ENCODE results near the gene ARPC5.

DNA sequence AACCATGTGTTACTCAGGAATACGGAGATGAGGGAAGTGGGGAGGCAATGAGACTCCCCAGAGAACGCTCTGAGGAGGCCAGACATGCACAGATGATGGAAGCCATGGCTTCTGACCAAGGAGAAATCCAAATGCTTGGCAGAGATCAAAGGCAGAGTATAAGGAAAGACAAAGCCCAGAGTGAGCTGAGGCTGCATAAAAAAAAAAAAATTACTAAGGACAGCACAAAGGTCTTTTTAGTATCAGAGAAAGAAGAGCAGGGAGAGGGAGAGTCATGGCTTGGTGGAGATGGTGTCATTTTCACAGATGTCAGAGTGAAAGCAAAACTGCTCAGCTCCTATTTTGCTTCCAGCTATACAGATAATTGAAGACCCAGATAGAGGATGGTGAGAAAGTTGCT lies 37.2 kb downstream of the ARPC5 start:
- TF ChIP-seq POLR2A (IDR thresholded peaks at IDR 0.05): no peak
- TF ChIP-seq, protein P1, sequence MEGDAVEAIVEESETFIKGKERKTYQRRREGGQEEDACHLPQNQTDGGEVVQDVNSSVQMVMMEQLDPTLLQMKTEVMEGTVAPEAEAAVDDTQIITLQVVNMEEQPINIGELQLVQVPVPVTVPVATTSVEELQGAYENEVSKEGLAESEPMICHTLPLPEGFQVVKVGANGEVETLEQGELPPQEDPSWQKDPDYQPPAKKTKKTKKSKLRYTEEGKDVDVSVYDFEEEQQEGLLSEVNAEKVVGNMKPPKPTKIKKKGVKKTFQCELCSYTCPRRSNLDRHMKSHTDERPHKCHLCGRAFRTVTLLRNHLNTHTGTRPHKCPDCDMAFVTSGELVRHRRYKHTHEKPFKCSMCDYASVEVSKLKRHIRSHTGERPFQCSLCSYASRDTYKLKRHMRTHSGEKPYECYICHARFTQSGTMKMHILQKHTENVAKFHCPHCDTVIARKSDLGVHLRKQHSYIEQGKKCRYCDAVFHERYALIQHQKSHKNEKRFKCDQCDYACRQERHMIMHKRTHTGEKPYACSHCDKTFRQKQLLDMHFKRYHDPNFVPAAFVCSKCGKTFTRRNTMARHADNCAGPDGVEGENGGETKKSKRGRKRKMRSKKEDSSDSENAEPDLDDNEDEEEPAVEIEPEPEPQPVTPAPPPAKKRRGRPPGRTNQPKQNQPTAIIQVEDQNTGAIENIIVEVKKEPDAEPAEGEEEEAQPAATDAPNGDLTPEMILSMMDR (IDR thresholded peaks at IDR 0.05): no peak
